HEK293 (cell line): ENCODE measurements around the gene GPS1.

Experiments
- CTCF ChIP-seq: fragments of 450-650 bp; formaldehyde crosslinking; IDR thresholded peaks from 2 replicates; pipeline ENCODE4 v1.5.1; 2016; ENCODE audit warnings: missing biosample characterization, missing genetic modification characterization
- GLI2 ChIP-seq: fragments of 450-650 bp; formaldehyde crosslinking; IDR thresholded peaks from 2 replicates; pipeline ENCODE4; 2017; ENCODE audit warnings: missing biosample characterization, missing genetic modification characterization, low read depth, borderline replicate concordance
- INSM2 ChIP-seq: fragments of 450-650 bp; formaldehyde crosslinking; IDR thresholded peaks from 2 replicates; pipeline ENCODE4 v1.5.1; 2016; ENCODE audit warnings: missing biosample characterization, missing genetic modification characterization
- KLF9 ChIP-seq: fragments of 450-650 bp; formaldehyde crosslinking; IDR thresholded peaks from 2 replicates; pipeline ENCODE4 v1.5.1; 2016; ENCODE audit warnings: missing biosample characterization, missing genetic modification characterization, low read depth
- PBX3 ChIP-seq: sonication (generic); formaldehyde crosslinking; IDR thresholded peaks from 2 replicates; pipeline ENCODE4 v1.8.1; 2022; ENCODE audit warnings: mild to moderate bottlenecking, moderate library complexity, missing genetic modification reagents
- REST ChIP-seq: fragments of 450-650 bp; formaldehyde crosslinking; IDR thresholded peaks from 2 replicates; pipeline ENCODE4 v1.5.1; 2016; ENCODE audit warnings: missing biosample characterization, missing genetic modification characterization
- ZNF114 ChIP-seq: fragments of 450-650 bp; formaldehyde crosslinking; IDR thresholded peaks from 2 replicates; pipeline ENCODE4 v1.5.0; 2017; ENCODE audit warnings: missing biosample characterization, missing genetic modification characterization
- ZNF488 ChIP-seq: fragments of 450-650 bp; formaldehyde crosslinking; IDR thresholded peaks from 2 replicates; pipeline ENCODE4 v1.5.1; 2016; ENCODE audit warnings: missing biosample characterization, missing genetic modification characterization
- ZNF501 ChIP-seq: fragments of 450-650 bp; formaldehyde crosslinking; IDR thresholded peaks from 2 replicates; pipeline ENCODE4 v1.5.1; 2016; ENCODE audit warnings: missing biosample characterization, missing genetic modification characterization
- ZNF513 ChIP-seq: fragments of 450-650 bp; IDR thresholded peaks from 2 replicates; pipeline ENCODE4 v1.5.1; 2018; ENCODE audit warnings: missing biosample characterization, missing genetic modification characterization
- ZNF610 ChIP-seq: fragments of 450-650 bp; formaldehyde crosslinking; IDR thresholded peaks from 2 replicates; pipeline ENCODE4 v1.5.1; 2016; ENCODE audit warnings: missing biosample characterization, missing genetic modification characterization, borderline replicate concordance
- ZXDB ChIP-seq: fragments of 450-650 bp; formaldehyde crosslinking; IDR thresholded peaks from 2 replicates; pipeline ENCODE4 v1.5.1; 2016; ENCODE audit warnings: missing biosample characterization, missing genetic modification characterization

- TF ChIP-seq ZNF488 (tag by site-specific recombination) (no peak), CTCF (tag by site-specific recombination) (no peak), ZNF513 (no peak), REST (no peak), ZNF114 (tag by site-specific recombination) (no peak), ZNF501 (no peak), INSM2 (tag by site-specific recombination) (no peak), KLF9 (tag by site-specific recombination) (no peak), ZNF610 (tag by site-specific recombination) (no peak), ZXDB (tag by site-specific recombination) (no peak), GLI2 (tag by site-specific recombination) (no peak), PBX3 (CRISPR knock-in tag) (no peak)
These were observed 28.5 kb downstream of the GPS1 start for GRCh38 chr17:82080048-82080788.
